HG02973 (cell line): Measurements from ENCODE around the gene KRTAP10-9.
"Not testable (repeated sequence)": the region's sequence is repeated elsewhere in the genome, so short reads cannot be mapped to it uniquely, and the experiment has no call there.

Experiments
- ATAC-seq: cut with Tn5 transposase; IDR thresholded peaks from one replicate; pipeline ENCODE4 v1.9.1; 2021; ENCODE audit warnings: moderate library complexity; ENCODE audit not compliant: unreplicated experiment

KRTAP10-9 gene

DNA sequence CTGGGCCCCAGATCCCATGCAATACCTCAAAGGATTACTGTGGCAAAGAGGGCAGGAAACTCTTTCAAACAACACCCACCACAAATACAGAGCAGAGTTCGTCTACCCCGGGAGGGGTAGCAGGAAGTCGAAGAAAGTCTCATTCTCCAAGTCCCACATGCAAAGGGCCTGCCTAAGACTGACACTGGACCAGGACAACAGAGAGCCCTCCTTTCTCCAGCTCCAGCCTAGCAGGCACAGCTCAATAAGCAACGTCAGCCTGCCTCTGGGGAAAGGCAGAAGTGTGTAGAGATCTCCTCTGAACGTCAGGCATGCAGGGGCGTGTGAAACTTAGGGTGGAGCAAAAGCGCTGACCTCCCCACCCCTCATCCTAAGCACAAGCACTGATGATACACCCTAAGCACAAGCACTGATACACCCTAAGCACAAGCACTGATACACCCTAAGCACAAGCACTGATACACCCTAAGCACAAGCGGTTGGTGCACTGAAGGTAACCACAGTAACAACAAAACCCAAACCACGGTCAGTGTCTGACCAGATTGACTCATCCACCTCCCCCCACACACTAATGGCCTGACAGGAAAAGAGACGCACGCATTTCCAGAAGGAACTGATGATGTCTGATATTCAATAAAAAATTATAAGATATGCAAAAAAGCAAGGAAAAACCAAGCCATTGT is 32.2 kb downstream of the KRTAP10-9 start:
- no peak for ATAC-seq

DNA sequence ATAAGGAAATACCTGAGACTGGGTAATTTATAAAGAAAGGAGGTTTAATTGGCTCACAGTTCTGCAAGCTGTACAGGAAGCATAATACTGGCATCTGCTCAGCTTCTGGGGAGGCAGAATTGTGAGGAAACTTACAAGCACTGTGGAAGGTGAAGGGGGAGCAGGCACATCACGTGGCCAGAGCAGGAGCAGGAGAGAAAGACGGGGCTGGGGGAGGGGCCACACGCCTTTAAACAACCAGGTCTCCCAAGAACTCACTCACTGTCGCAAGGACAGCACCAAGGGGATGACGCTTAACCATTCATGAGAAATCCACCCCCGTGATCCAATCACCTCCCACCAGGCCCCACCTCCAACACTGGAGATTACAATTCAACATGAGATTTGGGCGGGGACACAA is 34.7 kb downstream of the KRTAP10-9 start:
- not testable (repeated sequence) for ATAC-seq

DNA sequence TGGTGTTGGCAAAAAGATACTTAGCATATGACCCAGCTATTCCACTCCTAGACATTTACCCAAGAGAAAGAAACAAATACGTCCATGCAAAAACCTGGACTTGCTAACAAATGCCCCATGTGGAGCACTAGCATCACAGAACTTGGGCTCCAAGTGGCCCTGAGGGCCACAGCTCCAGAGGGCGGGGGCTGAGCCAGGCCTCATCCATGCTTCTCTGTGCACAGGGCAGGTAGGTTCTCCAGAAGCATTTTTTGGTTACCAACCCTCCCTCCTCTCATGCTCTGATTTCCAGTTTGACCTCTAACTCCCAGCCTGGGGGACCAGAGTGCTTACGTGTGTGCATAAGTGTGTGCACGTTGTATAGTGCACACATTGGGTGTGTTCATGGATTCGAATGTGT is 37.8 kb downstream of the KRTAP10-9 start:
- no peak for ATAC-seq

DNA sequence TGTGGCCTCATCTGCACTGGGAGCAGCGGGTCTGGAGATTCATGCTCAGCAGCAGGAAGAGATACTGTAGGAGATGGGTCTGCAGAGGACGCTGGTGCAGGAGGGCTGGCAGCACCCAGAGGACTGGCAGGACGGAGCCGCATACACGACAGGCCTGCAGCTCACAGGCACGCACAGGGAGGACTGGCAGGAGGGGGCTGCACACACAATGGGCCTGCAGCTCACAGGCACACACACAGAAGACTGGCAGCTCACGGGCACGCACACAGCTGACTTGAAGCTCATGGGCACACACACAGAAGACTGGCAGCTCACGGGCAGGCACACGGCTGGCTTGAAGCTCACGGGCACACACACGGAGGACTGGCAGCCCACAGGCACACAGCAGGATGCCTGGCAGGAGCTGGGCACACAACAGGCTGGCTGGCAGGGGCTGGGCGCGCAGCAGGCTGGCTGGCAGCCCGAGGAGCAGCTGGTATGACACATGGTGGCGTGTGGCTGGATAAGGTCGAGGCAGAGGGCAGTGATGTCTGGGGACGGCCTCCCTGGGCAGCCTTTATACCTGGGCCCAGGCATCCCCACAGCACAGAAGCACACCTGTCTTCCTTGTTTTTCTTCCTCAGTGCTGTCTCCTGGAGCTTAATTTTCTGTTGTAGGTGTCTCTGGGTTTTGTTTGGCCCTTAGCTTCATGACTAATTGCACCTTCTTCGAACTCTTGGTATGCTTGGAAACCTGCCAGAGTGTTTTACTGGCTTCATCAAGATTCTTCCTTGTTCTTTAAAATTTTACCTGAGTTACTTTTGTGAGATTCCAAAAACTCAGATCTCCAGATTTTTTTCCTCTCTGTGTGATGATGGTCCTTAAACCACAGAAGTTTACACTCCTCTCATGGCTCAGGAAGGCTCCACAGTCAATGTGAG is 39.8 kb downstream of the KRTAP10-9 start, which contains the start of gene KRTAP12-2:
TSS of gene KRTAP12-2 (minus strand) at position 527 of the 920 bp plus-strand sequence. CDS start at position 486, 41 bp downstream.
- ATAC-seq = no peak

DNA sequence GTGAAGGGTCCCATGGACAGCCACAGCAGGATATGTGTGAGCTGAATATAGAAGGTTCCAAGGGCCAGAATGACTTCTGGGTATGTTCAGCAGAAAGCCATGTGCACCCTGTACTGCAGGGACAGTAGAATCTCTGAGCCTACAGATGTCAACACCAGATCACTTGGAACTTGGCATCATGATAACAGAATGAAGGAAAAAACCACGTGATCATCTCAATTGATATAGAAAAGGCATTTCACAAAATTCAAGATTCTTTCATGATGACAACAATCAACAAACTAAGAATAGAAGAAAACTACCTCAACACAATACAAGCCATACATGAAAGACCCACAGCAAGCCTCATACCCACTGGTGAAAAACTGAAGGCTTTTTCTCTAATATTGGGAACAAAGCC is 40.7 kb downstream of the KRTAP10-9 start:
- ATAC-seq = no peak

DNA sequence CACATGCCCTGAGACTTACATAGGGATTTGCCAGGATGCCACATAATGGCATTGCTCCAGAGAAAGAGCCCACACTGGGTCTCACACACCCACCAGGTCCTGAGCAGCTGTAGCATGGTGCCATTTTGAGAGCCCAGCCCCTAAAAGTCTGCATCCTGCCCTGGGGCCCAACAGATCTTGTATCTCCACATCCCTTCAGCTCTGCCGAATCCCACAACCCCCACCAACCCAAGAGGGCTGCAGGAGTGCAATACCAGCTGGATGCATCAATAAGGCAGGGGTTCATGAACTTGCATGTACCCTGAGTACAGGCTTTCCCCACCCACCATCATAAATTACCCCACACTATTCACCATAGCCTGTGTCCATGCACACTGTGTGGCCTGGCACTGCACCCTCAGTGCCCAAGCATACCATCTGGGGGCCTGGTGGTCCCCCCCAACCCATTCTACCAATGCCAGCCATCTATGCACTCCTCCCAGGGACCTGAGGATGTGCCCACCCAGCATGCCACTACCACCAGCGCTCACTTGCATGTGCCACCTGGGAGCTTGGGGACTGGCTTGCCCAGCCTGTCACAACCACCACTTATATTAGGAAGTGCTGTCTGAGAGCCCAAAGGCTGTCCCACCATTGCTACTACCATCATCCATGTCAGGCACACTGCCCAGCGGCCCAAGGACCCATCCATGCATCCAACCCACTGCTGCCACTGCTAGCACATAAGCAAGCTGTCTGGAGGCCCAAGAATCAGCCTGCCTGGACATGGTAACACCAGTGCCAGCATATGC is 43.9 kb downstream of the KRTAP10-9 start:
- no peak for ATAC-seq

DNA sequence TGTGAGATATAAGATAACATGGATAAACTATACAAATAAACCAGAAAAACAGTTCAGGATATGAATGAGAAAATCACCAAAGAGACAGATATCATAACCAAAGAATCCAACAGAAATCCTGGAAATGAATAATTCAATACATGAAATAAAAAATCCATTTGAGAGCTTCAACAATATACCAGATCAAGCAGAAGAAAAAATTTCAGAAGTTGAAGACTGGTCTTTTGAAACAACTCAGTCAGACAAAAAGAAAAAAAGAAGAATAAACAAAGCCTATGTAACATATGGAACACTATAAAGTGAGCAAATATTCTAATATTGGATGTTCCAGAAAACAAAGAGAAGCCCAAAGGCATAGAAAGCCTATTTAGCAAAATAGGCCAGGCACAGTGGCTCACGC is 45.0 kb downstream of the KRTAP10-9 start:
- ATAC-seq = no peak

DNA sequence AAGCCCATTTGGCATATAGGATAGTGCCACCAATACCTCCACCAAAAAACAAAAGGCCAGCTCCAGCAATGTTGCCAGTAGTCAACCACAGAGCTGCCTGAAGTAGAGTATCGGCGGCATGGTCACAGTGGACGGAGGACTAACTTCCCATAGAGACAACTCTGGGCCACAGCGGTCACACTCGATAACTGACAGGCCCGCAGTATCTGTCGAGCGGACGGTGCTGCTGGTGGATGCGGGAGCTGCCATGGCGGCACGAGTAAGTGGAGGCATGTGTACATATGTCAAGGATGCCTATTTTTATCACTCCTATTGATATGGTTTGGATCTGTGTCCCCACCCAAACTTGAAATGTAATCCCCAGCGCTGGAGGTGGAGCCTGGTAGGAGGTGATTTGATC is 51.0 kb downstream of the KRTAP10-9 start:
- no peak for ATAC-seq
